Stimulated activated CD8-positive, alpha-beta memory T cell treated with anti-CD3 and anti-CD28 coated beads, Interleukin-12 subunit alpha, Interleukin-12 subunit beta, amount 100 ng/mL, for 24 hours (primary cell): Measurements from ENCODE around the gene GREB1.

Source experiments
- DNase-seq: peaks from one replicate; pipeline ENCODE4 v3.0.0-alpha.2; 2020; ENCODE audit errors: extremely low read depth

GREB1 gene

GRCh38 chr2:11598228-11598731 is 64.4 kb downstream of the GREB1 start:
- no peak for DNase-seq

DNA sequence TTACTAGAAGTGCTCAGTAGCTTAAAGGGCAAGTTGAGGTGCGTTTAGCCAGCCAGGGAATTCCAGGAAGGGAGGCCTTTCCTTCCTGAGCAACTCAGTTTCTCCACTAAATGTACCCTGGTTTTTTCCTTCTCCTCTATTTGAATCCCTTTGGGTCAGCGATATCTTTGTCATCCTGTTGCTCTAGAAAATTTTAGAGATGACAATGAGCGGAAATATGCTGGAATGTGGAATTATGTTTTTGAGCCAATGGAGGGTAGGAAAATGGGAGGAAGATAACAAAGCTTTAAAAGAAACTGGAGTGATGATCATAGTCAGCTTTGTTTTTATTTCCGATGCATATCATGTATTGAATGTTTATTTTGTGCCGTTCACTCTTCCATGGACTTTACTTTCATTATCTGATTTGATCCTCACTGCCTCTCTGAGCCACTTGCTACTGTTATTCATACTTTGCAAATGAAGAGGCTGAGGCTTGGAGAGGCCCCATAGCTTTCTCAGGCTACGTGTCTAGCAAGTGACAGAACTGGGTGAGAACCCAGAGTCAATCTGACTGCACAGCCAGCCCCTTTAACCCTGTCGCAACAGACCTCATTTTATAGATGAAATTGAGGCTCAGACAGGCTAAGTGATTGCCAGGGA is 68.8 kb downstream of the GREB1 start:
- DNase-seq: no peak

DNA sequence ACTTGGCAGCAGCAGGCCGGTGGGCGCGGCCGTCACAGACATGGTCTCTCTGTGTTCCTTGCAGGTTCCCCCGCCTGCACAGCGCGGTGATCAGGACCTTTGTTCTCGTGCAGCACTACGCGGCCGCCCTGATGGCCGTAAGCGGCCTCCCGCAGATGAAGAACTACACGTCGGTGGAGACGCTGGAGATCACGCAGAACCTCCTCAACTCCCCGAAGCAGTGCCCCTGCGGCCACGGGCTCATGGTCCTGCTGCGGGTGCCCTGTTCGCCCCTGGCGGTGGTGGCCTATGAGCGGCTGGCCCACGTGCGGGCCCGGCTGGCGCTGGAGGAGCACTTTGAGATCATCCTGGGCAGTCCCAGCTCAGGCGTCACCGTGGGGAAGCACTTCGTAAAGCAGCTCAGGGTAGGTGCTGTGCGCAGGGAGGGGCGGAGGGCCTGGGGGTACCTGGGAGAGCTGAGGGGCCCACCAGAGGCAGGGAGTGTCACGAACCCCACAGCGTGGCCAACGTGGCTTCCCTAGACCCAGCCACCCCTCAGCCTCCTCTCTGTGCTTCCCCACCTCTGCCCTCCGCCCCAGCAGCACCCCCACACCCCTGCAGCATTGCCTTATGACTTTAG is 76.9 kb downstream of the GREB1 start:
- no peak for DNase-seq

GRCh38 chr2:11611251-11611650 is 77.4 kb downstream of the GREB1 start:
- no peak for DNase-seq

DNA sequence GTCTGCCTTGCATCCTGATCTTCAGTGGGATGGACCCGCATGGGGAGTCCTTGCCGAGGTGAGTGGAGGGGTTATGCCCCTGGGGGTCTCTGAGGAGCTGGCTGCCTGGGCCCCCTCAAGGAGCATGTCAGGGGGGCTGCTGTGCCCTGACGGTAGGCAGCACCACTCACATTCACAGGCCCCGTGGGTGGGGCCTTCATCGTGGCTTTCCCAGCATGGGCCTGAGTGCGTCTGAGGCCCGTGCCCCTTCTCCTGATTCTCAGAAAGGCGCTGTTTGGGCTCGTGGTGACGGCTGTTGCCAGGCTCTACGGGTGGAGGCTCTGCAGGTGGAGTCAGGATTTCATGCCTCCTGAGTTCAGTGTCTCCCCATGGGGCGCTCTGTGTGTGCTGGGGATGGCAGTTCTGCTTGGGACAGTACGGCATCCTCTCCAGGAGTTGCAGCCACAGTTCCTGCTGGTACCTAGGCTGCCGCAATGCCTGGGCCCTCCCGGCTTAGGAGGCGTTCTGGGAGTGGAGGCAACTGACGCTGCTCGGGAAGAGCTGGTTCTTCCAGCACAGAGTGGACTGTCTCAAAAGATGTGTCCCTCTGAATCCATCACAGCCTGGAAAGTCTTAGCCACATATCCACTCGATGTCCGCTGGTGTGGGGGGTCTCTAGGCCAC is 78.8 kb downstream of the GREB1 start:
- DNase-seq: no peak

DNA sequence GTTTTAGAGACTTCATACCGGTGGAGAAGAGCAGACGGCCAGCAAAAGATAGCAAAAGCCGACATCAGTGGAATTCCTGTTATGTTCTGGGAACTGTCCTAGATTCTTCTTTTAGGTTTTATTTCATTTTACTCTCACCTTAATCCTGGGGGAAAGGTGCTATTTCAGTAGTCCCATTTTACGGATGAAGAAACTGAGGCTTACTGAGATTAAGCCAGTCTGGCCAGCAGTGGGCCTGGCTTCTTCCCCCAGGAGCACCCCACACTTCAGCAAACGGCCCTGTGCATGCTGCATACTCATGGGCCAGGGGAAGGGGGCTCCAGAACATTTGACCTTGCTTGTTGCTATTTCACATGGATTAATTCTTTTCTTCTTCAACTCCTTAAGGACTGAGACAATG is 79.5 kb downstream of the GREB1 start:
- no peak for DNase-seq

DNA sequence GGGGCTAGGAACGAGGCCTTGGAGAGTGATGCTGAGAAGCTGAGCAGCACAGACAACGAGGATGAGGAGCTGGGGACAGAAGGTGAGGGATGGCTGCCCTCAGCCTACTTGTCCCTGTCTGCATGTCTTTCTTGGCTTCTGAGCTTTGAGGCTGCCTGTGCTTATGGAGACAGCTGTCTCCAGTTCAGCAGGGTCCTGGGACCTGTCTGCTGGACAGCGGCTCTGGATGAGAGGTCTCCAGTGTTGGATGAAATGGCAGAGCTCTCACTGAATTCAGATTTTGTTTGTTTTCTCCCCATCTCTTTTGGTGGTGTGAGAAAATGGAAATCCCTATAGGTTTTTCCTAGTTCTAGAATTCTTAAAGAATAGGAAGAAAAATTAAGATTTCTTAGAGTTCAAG is 81.4 kb downstream of the GREB1 start:
- no peak for DNase-seq

- DNase-seq: no peak
These were observed 82.3 kb downstream of the GREB1 start for GRCh38 chr2:11616097-11616687.

DNA sequence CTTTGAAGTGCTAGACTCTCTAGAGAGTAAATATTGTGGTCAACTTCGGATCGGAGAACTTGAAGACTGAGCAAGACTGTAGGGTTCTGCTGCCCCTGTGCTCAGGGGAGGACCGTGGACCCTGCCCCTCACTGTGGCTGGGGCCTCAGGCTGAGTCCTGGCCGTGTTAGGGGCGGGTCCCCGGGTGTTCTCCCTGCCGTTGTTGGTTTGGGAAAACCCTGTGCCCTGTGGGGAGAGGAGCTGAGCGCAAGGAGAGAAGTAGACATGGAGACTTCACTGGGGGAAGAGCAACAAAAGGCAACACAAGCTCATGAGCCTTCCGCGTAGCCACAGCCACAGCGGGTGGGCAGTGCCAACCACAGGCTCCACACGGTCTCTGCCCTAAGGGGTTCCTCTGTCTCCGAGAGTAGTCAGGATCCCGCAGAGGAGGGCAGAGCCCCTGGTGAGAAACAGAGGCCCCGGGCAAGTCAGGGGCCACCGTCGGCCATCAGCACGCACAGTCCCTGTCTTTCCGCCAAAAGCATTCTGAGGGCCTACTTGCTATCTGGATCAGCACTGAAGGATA is 83.1 kb downstream of the GREB1 start:
- no peak for DNase-seq

DNA sequence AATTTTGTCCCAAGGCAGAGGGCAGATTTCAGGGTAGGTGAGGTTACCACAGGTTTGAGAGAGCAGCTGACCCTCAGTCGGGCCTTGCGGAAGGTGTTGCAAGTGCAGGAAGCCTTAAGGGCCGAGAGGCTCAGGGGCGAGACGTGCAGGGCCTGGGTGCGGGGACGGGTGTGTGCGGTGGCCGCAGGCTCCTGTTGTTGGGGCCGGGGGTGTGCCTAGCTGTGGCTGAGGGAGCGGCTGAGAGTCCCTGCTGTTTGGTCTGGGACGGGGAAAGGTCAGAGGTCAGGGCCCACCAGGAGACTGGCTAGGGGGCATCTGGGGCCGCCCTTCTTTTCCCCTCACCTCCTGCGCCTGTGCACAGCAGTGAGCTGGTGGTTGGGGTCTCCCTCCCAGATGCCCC is 83.7 kb downstream of the GREB1 start:
- no peak for DNase-seq

GRCh38 chr2:11617984-11618707 is 84.3 kb downstream of the GREB1 start:
- DNase-seq: no peak

GRCh38 chr2:11618708-11619062 is 84.8 kb downstream of the GREB1 start:
- no peak for DNase-seq

DNA sequence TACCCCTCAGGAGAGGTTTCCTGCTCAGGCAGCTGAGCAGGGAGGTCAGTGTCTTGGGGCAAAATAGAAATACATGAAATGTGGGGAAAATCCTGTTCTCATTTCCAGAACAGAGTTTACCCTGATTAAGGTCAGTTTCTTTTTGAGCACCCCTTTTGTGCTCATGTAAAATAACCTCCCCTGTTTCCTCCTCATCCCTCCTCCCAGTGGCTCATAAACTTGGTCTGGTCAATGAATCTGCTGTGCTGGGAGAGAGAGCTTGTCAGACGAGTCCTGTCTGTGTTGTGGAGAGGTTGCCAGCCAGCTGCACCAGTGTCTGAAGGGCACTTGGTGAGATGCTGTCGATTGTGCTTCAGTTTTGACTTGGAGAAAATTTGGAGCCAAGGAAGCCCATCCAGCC is 87.6 kb downstream of the GREB1 start:
- no peak for DNase-seq

GRCh38 chr2:11622611-11623010 is 88.8 kb downstream of the GREB1 start:
- DNase-seq: no peak

GRCh38 chr2:11624893-11625292 is 91.0 kb downstream of the GREB1 start:
- no peak for DNase-seq

DNA sequence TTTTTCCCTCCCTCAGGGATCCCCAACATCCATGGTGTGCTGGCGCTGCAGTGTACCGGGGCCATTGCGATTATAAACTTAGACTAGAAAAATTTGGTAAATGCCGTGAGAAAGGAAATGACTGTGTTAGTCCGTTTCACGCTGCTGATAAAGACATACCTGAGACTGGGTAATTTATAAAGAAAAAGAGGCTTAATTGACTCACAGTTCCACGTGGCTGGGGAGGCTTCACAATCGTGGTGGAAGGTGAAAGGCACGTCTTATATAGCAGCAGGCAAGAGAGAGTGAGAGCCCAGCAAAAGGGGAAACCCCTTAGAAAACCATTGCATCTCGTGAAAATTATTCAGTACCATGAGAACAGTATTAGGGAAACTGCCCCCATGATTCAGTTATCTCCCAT is 91.8 kb downstream of the GREB1 start:
- no peak for DNase-seq

DNA sequence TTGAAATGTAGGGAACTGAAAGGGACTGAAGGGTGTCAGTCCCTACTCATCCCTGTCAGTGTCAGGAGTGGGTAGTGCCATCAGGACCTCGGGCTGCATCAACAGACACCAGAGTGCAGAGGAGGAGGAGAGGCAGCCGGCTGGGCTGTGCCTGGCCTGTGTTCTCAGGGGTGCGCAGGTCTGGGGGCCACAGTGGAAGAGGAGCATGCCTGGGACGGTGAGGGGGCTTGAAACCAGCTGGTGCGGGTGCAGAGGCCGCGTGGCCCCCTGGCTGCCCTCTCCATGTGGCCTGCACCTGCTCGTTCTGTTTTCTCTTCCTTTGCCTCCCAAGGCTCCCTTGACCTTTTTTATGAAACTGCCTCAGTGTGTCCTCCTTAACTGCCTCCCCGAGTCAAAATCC is 94.8 kb downstream of the GREB1 start:
- no peak for DNase-seq

GRCh38 chr2:11629215-11629614 is 95.4 kb downstream of the GREB1 start:
- no peak for DNase-seq

DNA sequence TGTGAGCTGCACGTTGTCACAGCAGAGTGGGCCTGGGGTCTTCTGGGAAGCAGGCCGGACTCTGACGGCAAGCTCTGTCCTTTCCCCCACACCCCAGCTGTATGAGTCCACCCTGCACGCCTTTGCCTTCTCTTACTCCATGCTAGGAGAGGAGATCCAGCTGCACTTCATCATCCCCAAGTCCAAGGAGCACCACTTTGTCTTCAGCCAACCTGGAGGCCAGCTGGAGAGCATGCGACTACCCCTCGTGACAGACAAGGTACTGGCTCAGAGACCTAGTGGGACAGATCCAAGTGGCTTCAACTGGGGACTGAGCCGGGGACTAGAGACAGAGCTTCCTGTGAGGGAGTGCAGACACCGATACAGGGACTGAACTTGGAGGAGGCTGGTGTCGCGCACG is 96.0 kb downstream of the GREB1 start:
- DNase-seq: no peak

- no peak for DNase-seq
These were observed 97.0 kb downstream of the GREB1 start for GRCh38 chr2:11630855-11631254.

DNA sequence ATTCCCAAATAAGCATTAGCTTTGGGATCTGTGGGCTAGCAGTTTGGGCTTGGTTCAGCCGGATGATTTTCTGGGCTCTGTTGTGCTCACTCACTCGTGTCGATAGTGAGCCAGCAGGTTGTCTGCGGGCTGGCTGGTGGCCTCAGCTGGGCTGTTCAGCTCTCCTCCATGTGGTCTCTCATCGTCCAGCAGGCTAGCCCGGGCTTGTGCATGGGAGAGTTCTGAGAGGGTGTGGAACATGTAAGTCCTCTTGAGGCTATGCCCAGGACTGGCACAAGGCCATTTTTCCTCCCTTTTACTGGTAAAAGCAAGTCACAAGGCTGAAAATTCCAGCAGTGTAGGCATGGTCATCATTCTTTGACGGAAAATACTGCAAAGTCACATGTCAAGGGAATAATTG is 97.6 kb downstream of the GREB1 start:
- no peak for DNase-seq

DNA sequence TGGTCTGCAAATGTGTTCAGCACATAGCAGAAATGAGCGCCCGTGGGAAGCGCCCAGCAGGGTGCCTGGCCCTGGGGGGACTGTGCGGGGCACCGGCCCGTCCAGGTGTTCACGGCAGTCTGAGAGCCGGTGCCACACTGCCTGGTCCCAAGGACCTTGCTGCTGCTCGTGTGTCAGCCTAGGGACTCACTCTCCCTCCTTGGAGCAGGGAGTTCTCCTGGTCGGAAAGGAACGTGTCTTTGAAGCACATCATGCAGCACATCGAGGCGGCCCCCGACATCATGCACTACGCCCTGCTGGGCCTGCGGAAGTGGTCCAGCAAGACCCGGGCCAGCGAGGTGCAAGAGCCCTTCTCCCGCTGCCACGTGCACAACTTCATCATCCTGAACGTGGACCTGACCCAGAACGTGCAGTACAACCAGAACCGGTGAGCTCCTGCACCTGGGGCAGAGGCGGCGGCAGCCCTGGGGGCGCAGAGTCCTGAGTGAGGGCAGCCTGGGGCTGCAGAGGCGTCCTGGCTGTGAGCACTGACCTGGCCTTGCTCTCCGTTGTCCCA is 100.2 kb downstream of the GREB1 start:
- no peak for DNase-seq
